GM11168 (cell line): Measurements from ENCODE around the gene TAF9B.
"Not testable (repeated sequence)": the region's sequence is repeated elsewhere in the genome, so short reads cannot be mapped to it uniquely, and the experiment has no call there.

Source experiments
- in situ Hi-C: fragments of 300-500 bp; cut with MboI; formaldehyde crosslinking; loops from one replicate; pipeline ENCODE4 v1.12.0; 2022; ENCODE audit warnings: low sequenced_read_pairs; ENCODE audit not compliant: unreplicated experiment

TAF9B gene

GRCh38 chrX:78139160-78140123, at the start of gene TAF9B:
Gene TAF9B, minus strand, starts transcription at chrX:78139650. Its CDS starts 39 bp downstream, at chrX:78139611.
- in situ Hi-C loops: loop anchor here (25.0 kb wide), 1 partner anchor 923 kb away; no protein-coding TSS in a partner anchor

- in situ Hi-C loops: no loop called here
These were observed 43.4 kb upstream of the TAF9B start for GRCh38 chrX:78182881-78183280.

GRCh38 chrX:78181307-78181706, 41.9 kb upstream of the TAF9B start:
- in situ Hi-C loops: no loop called here

- in situ Hi-C loops: no loop called here
These were observed 28.6 kb upstream of the TAF9B start for GRCh38 chrX:78168065-78168464.

- in situ Hi-C loops: no loop called here
These were observed 26.0 kb upstream of the TAF9B start for GRCh38 chrX:78165425-78165824.

GRCh38 chrX:78163175-78163574, 23.7 kb upstream of the TAF9B start:
- in situ Hi-C loops: not testable (repeated sequence)

- in situ Hi-C loops: not testable (repeated sequence)
These were observed 21.3 kb upstream of the TAF9B start for GRCh38 chrX:78160711-78161110.

GRCh38 chrX:78157846-78158245, 18.4 kb upstream of the TAF9B start:
- in situ Hi-C loops: not testable (repeated sequence)

GRCh38 chrX:78157373-78157772, 17.9 kb upstream of the TAF9B start:
- in situ Hi-C loops: not testable (repeated sequence)

GRCh38 chrX:78147002-78147540, 7.6 kb upstream of the TAF9B start:
- in situ Hi-C loops: loop anchor here (25.0 kb wide), 1 partner anchor 915 kb away; no protein-coding TSS in a partner anchor

- in situ Hi-C loops: loop anchor here (25.0 kb wide), 1 partner anchor 922 kb away; no protein-coding TSS in a partner anchor
These were observed 756 bp upstream of the TAF9B start for GRCh38 chrX:78140206-78140605.

GRCh38 chrX:78133238-78133960, 6.1 kb downstream of the TAF9B start:
- in situ Hi-C loops: loop anchor here (25.0 kb wide), 1 partner anchor 929 kb away; no protein-coding TSS in a partner anchor

- in situ Hi-C loops: loop anchor here (25.0 kb wide), 1 partner anchor 931 kb away; no protein-coding TSS in a partner anchor
These were observed 8.3 kb downstream of the TAF9B start for GRCh38 chrX:78131117-78131516.

- in situ Hi-C loops: loop anchor here (25.0 kb wide), 1 partner anchor 932 kb away; no protein-coding TSS in a partner anchor
These were observed 9.1 kb downstream of the TAF9B start for GRCh38 chrX:78130396-78130795.

GRCh38 chrX:78129714-78130113, 9.7 kb downstream of the TAF9B start:
- in situ Hi-C loops: loop anchor here (25.0 kb wide), 1 partner anchor 933 kb away; no protein-coding TSS in a partner anchor

GRCh38 chrX:78125781-78126180, 13.7 kb downstream of the TAF9B start:
- in situ Hi-C loops: loop anchor here (25.0 kb wide), 1 partner anchor 937 kb away; no protein-coding TSS in a partner anchor

GRCh38 chrX:78125148-78125547, 14.3 kb downstream of the TAF9B start:
- in situ Hi-C loops: loop anchor here (25.0 kb wide), 1 partner anchor 937 kb away; no protein-coding TSS in a partner anchor

- in situ Hi-C loops: no loop called here
These were observed 15.1 kb downstream of the TAF9B start for GRCh38 chrX:78124307-78124706.

GRCh38 chrX:78123190-78123589, 16.3 kb downstream of the TAF9B start:
- in situ Hi-C loops: no loop called here

- in situ Hi-C loops: no loop called here
These were observed 19.8 kb downstream of the TAF9B start for GRCh38 chrX:78119521-78120227.
